NCI-H1092 (cell line): Measurements from ENCODE around the gene IQCN.

Experiments
- DNase-seq: peaks from one replicate; lab custom pipeline; 2025; lab: John Stamatoyannopoulos, UW

IQCN gene

DNA sequence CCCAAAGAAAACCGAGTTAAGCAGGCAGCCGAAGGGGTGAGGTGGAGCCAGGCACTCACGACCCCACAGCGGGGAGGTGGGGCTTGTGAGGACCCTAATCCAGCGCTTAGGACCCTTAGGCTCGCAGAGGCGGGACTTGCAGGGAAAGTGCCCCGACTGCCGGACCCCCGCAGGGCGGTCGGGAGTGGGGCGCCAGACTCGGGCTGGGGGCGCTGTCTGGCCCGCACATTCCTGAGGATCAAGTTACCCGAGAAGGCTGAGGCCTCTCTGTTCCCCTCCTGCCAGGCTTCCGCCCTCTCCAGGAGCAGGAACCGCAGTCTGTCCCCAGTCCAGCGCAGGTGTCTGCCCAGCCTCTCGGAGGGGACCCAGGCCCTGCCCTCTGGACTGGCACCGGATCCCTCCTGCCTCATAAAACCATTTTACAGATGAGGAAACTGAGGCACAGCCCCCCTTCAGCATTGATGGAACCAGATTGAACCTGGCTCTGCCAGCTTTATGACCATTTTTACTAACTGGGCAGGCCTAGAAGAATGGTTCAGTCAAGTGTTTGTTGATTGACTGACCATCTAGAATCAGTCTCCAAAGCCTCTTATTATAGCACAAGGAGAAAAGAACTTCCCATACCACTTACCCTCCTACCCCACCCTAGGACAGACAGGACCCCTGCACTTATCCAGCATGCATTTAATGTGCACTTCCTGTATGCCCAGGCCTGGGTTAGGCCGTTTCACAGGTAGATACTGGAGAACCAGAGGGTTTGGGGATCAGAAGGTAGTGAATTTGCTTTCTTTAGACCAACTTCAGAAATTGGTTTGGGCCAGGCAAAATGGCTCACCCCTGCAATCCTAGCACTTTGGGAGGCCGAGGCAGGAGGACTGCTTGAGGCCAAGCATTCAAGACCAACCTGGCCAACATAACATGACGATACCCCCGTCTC is 13.9 kb upstream of the IQCN start:
- DNase-seq: no peak

DNA sequence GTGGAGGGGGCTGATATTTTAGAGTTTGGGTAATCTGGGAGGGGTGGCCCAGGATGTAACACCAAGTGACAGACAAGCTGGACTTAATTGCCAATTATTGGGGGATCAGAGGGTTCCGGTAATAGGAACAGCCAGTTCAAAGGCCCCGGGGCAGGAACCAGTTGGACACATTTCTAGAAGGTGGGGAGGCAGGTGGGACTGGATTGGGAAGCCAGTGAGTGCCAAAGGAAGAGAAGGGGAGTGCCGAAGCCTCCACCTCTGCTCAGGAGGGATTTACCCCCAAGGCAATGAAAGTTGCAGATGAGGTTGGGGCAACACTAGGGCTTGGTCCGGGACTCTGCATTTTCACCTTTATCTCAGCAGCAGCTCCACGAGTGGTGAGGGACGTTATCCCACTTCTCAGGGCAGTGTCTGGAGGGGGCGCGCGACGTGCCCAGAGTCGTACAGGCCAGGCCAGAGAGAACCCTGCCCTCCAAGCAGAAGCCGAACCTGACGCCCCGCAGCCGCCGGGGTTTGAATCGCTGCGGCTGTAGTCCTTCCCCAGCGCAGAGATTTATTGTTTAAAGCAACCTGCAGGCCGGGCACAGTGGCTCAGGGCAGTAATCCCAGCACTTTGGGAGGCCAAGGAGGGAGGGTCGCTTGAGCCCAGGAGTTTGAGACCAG is 12.9 kb upstream of the IQCN start:
- no peak for DNase-seq

DNA sequence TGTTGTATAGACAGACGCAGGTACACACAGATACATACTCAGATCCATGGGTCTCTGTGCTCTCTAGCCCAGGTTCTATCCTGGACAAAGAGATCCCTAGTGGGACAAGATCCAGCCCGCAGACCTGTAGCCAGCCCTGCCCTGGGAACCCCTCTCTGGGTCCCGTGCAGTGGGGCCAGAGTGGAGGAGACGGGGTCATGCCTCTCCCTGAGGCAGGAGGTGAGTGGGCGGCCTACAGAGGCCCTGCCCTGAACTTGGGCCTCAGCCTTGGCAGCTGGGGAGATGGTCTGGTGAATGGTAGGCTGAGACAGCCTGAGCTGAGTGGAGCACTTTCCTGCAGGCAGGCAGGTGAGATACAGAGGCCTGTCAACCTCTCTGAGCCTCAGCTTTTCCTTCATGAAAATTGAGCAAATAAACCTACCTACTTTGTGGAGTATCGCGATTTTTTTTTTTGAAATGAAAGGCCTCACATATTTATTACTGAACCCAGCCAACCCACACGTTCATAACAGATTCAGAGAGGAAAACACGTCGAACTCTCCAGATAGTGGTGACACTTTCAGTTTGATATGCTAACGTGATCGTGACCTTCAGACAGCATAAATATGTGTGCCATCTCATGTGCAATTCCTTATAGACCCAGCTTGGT is 10.6 kb upstream of the IQCN start:
- no peak for DNase-seq

DNA sequence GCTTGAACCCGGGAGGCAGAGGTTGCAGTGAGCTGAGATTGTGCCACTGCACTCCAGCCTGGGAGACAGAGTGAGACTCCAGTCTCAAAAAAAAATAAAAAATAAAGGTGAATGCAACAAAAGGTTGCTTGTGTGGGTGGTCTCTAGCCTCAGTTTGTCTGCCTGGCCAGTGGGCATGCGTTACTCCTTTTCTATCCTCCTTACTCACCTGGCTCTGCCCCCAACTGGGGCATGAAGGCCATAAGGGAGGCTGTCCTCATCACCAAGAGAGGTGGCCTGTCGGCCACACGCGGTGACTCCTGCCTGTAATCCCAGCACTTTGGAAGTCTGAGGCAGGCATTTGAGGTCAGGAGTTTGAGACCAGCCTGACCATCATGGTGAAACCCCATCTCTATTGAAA is 9.1 kb upstream of the IQCN start:
- DNase-seq: no peak

DNA sequence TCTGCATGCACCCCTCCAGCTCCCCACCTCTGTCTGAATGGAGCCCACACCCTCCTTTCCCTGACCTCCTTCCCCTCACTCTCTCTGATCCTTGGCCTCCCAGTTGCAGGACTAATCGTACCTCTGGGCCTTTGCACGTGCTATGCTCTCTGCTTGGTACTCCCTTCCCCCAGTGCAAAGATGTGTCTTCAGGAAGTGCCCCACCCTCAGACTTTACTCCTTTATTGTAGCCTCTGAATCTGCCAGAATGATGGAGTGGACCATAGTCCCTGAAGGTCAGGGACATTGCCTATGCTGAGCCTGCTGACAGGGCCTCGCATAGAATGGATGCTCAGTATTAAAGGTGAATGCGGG is 8.5 kb upstream of the IQCN start:
- no peak for DNase-seq

DNA sequence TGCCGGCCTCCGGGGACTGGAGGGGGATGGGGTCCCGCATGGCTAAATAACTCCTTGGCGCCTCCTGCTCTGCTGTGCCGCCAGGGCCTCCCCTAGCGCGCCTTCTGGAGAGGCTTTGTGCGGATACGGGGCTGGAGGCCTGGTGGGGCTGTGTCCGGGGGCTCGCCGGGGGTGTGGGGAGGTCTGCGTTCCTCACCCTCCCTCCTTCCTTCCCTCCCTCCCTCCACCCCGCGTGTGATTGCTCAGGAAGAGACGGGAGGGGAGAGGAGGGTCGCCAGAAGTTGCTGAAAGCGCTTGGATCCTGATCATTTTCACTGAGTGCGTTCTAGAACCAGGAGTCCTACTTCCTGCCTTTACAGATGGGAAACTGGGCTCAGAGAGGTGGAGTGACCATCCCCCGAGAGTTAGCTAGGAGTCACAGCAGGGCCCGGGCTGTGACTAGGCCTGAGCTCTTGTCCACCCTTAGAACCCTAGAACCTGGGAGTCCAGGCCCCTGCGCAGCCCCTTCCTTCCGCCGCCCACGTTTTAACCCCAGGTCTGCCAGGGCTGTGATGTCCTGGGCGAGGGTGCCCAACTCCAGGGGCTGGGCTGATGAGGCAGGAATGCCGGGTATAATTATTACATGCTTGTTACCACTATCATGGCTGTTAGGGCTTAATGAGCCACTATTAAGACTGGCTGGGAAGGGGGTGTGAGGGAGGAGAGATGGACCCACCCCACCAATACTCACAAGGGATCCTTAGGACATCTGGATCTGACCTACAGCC is 8.0 kb upstream of the IQCN start:
- DNase-seq: peak; percentile 79

DNA sequence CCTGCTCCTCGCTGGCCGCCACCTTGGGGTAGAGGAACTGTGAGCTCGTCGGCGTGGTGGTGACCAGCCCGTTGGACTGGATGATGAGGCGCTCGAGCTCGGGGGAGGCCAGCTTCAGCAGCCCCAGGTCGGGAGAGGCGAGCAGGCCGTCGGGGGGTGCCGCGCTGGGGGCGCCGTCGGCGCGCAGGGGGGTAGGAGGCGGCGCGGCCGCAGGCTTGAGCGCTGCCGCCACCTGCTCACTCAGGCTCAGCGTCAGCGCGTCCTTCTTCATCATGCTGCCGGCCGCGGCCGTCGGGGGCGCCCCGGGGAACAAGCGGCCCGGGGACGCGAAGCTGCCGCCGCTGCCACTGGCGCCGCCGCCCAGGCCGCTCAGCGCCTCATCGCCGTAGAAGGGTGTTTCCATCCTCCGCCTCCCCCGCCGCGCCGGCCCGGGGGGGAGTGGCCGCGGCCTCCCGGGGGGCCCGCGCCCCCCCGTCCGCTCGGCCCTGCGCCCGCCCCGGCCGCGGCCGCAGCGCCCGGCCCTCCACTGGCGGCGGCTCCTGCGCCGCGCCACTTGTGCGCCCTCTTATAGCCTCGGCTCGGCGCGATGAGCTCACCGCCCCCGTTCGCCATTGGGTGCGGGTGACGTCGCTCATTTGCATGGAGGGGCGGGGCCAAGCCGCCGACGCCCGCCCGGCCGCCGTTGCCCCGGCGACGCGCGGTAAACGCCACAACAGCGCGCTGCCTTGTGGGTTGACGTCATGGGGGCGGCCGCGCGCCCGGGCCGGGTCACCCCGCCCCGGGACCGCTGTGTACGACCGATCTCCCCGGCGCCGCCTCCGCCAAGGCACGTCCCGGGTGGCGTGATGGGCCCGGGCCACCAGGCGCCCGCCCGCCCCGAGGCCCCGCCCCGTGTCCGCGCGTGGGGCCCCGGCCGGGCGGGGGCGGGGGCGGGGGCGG is 7.1 kb upstream of the IQCN start, which contains the start of gene JUND:
Gene JUND (minus strand): TSS at position 541 of the 939 bp plus-strand sequence. CDS start 138 bp downstream, at position 403.
- DNase-seq: peak; percentile 93

DNA sequence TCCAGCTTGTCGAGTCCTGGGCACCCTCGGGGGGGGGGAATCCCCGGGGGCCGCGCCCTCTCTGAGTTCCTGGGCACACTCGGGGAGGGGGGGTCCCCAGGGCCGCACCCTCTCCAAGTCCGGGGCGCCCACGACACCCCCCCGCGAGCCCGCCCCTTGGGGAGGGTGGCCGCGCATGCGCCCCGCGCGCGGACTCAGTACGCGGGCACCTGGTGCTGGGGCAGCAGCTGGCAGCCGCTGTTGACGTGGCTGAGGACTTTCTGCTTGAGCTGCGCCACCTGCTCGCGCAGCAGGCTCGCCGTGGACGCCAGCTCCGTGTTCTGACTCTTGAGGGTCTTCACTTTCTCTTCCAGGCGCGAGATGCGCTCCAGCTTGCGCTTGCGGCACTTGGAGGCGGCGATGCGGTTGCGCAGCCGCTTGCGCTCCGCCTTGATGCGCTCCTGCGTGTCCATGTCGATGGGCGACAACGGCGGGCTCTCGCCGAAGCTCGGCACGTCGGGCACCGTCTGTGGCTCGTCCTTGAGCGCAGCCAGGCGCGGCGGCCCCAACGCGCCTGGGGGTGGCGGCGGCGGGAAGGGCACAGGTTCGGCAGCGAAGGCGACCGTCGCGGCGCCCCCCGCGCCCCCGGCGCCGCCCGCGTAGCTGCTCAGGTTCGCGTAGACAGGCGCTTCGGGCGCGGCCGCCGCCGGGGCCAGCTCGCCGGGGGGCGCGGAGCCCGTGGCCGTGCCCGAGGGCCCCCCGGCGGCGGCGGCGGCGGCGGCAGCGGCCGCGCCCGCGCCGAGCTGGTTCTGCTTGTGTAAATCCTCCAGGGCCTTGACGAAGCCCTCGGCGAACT is 6.2 kb upstream of the IQCN start:
- peak; percentile 85 for DNase-seq

DNA sequence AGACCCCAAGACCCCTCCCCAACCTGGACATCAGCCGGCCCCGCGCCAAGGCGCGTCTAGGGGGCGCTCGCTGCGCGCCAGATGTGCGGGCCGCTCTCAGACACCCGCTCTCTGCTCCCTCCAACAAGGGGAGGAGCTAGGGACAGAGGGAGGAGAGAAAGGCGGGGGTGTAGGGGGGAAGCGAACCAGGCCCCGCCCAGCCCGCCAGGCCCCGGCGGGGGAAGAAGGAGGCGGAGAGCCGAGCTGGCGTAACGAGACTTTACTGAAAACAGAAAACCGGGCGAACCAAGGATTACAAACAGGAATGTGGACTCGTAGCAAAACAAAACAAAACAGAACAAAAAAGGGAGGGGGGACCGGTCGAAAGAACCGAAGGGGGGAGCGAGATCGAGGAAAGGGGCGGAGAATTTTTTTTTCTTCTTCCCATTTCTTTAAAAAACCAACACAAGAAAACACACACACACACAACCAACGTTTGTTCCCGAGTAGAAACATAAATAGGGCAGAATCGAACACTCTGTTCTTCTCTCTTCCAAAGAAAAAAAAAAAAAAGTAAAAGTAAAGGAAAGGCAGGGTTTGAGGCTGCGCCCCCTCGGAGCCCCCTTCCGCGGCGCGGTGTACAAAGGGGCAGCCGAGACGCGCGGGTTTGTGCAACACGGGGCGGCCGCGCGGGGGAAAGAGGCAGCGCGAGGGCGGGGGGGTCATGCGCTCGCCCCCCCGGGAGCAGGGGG is 5.4 kb upstream of the IQCN start:
- peak; percentile 96 for DNase-seq

DNA sequence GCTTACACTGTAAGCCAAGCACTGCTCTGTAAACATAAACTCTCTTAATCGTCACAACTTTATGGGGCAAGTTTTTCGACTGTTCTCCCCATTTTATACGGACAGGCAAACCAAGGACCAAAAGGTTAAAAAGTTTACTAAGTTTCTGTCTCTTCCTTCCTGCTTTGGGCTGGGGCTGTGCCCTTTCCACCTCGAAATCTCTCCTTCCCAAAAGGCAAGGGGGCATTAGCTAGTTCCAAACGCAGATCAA is 4.9 kb upstream of the IQCN start:
- no peak for DNase-seq

DNA sequence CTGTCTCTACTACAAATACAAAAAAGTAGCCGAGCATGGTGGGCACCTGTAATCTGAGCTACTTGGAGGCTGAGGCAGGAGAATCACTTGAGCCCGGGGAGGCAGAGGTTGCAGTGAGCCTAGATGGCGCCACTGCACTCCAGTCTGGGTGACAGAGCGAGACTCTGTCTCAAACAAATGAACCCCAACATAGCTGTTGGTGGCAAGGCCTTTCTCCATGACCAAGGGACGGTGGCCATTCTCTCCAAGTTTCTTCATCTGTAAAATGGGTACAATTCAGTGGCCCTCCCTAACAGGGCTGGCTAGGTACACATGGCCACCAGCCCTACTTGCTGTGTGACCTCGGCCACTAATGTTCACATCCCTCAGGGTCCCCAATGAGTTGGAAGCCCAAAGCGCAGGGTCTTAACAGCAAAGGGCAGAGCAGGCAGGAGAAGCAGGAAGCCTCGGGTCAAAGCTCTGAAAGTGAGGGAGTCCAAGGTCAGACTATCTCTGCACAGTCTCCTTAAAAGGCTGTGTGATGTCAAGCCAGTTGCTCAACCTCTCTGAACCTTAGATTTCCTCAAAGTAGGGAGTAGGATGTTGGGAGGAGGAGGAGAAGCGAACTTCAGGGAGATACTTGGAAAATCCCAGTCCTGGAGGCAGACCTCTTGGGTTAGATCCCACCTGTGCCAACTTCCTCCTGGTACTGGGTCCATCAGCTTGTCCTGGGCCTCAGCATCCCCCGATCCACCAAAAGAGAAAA is 4.4 kb upstream of the IQCN start:
- no peak for DNase-seq

DNA sequence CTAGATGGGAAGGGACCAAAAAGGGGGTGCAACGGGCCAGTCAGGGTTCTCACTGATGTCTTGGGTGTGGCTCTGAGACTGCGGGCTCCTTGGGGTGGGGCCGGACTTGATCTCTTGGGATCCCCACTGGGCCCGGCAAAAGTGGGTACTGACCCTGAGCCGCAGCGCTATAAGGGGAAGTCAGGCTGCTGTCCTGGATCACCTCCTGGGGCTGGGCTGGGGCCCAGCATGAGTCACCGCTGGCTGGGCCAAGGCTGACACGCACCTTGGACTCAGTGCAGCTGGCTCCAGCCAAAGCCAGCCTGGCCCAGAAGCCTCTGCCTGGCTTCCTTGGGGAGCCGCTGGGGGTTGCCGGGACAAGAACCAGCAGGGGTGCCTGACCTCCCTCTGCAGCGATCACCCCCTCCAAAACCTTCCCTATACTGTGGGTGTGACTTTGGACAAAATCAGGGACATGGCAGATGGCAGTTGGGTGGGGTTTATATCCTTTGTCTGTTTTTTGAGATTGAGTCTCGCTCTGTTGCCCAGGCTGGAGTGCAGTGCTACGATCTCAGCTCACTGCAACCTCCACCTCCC is 617 bp upstream of the IQCN start:
- no peak for DNase-seq

DNA sequence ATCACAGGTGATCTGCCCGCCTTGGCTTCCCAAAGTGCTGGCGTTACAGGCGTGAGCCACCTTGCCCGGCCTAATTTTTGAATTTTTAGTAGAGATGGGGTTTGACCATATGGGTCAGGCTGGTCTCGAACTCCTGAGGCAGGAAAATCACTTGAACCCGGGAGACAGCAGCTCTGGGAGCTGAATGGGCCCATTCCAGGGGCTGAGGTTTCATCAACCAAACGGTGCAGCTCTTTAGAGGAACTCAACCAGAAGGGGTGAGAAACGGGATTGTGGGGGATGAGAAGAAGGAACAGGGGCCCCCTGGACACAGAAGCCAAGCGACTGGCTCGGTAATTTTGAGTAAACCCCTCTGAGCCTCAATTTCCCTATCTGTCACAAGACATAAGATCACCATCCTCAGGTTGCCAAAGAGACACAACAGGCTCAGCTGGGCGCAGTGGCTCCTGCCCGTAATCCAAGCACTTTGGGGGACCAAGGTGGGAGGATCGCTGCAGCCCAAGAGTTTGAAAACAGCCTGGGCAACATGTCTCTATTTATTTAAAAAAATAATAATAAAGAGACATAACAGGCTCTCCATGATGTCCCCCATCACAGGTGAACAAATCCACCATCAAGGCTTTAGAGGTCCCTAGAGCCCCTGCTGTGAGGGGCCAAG is 562 bp downstream of the IQCN start:
- no peak for DNase-seq

DNA sequence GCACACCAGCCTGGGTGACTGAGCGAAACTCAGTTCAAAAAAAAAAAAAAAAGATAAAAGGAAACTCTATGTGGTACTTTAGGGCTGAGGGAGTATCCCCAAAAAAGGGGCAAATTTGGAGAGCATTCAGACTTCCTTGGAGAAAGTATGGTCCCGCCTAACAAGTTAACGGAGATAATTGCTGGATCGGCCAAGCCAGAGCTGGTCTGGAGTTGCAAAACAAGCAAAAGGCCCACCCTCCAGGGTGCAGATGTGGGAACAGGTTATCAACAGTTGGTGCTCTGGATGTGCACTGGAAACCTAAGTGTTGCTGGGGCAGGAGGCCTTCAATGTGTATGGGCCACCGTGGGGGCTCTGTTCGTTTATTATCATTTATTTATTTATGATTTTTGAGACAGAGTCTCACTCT is 2.8 kb downstream of the IQCN start:
- no peak for DNase-seq

DNA sequence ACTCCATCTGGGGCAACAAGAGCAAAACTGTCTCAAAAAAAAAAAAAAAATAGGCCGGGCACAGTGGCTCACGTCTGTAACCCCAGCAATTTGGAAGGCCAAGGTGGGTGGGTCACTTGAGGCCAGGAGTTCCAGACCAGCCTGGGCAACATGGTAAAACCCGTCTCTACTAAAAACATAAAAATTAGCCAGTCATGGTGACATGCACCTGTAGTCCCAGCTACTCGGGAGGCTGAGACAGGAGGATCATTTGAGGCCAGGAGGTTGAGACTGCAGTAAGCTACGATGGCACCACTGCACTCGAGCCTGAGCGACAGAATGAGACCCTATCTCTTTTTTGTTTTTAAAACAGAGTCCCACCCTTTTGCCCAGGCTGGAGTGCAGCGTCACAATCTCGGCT is 3.9 kb downstream of the IQCN start:
- DNase-seq: no peak

DNA sequence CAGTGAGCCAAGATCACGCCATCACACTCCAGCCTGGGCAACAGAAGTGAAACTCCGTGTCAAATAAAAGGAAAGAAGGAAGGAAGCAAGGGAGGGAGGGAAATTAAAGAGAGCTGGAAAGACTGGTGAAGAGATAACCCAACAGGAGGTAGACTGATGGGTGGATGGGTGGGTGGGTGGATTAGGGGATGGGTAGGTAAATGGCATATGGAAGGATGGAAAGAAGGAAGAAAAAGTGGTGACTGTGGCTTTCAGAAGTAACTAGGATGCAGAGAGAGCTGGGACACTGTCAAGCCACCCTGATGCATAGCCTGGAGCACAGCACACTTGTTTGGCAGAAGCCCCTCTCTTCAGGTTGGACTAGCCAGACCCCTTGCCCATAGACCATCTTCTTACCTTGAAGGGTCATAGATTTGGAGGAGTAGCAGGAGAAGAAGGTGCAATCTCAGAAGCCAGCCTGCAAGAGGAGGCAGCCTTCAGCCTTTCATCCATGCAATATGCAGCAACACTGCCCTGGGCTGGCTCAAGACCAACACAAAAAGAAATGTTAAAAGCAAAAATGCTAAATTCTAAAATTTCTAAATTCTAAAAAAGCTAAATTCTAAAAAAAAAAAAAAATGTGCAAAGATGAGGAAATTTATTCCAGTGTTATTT is 5.1 kb downstream of the IQCN start:
- DNase-seq: no peak
